ENCODE measurements around the gene CRTC3.

- TF ChIP-seq, protein P1, sequence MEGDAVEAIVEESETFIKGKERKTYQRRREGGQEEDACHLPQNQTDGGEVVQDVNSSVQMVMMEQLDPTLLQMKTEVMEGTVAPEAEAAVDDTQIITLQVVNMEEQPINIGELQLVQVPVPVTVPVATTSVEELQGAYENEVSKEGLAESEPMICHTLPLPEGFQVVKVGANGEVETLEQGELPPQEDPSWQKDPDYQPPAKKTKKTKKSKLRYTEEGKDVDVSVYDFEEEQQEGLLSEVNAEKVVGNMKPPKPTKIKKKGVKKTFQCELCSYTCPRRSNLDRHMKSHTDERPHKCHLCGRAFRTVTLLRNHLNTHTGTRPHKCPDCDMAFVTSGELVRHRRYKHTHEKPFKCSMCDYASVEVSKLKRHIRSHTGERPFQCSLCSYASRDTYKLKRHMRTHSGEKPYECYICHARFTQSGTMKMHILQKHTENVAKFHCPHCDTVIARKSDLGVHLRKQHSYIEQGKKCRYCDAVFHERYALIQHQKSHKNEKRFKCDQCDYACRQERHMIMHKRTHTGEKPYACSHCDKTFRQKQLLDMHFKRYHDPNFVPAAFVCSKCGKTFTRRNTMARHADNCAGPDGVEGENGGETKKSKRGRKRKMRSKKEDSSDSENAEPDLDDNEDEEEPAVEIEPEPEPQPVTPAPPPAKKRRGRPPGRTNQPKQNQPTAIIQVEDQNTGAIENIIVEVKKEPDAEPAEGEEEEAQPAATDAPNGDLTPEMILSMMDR (IDR thresholded peaks at IDR 0.05): no peak
- no peak for TF ChIP-seq POLR2A (IDR thresholded peaks at IDR 0.05)
Observed at GRCh38 chr15:90667073-90667754, 137.5 kb downstream of the CRTC3 start.
